Head of caudate nucleus (tissue), 42 donors: ENCODE results near the gene ZNF587.
"Not testable (repeated sequence)": the region's sequence is repeated elsewhere in the genome, so short reads cannot be mapped to it uniquely, and the experiment has no call there.

Experiments
- DNase-seq, 42 donors: peaks; one replicate each; pipeline versions ENCODE4 v3.0.0 to v3.0.0-alpha.2; 2020 to 2021; ENCODE audit warnings: mixed read lengths in 7 of 42
- intact Hi-C: fragments of 100-400 bp; cut with DNase I; formaldehyde crosslinking; loops from one replicate; pipeline ENCODE4 v1.15.0; 2022

ZNF587 gene

GRCh38 chr19:57870225-57870624, 20.6 kb downstream of the ZNF587 start:
- intact Hi-C loops = no loop called here
- DNase-seq = no peak

- DNase-seq = no peak
- intact Hi-C loops = no loop called here
These were observed 22.8 kb downstream of the ZNF587 start for GRCh38 chr19:57872450-57872849.

- DNase-seq, intact Hi-C loops: not testable (repeated sequence)
These were observed 24.5 kb downstream of the ZNF587 start for GRCh38 chr19:57873883-57874799.

GRCh38 chr19:57886046-57886445, 36.4 kb downstream of the ZNF587 start:
- no peak for DNase-seq
- intact Hi-C loops = no loop called here

- intact Hi-C loops = no loop called here
- no peak for DNase-seq
These were observed 37.7 kb downstream of the ZNF587 start for GRCh38 chr19:57887195-57887941.

GRCh38 chr19:57888107-57888559, 38.5 kb downstream of the ZNF587 start:
- no peak for DNase-seq
- intact Hi-C loops = no loop called here

GRCh38 chr19:57888560-57889231, 39.0 kb downstream of the ZNF587 start, which contains the start of gene ZNF814:
ZNF814 (minus strand) TSS chr19:57889037; CDS start chr19:57888802, 235 bp downstream.
- intact Hi-C loops = no loop called here
- peak; percentile 66 to 95 (median 88) for DNase-seq

- DNase-seq, intact Hi-C loops: not testable (repeated sequence)
These were observed 41.0 kb downstream of the ZNF587 start for GRCh38 chr19:57890706-57891105.

- no peak for DNase-seq
- intact Hi-C loops = no loop called here
These were observed 50.7 kb downstream of the ZNF587 start for GRCh38 chr19:57900311-57900710.

GRCh38 chr19:57903618-57904184, 54.0 kb downstream of the ZNF587 start:
- no peak for DNase-seq
- intact Hi-C loops = no loop called here

- intact Hi-C loops = no loop called here
- DNase-seq = no peak
These were observed 55.6 kb downstream of the ZNF587 start for GRCh38 chr19:57905258-57905657.

- DNase-seq = no peak
- intact Hi-C loops = no loop called here
These were observed 57.7 kb downstream of the ZNF587 start for GRCh38 chr19:57907394-57907793.

- intact Hi-C loops = no loop called here
These were observed 64.9 kb downstream of the ZNF587 start for GRCh38 chr19:57914531-57914930.

More at GRCh38 chr19:57914531-57914930, 64.9 kb downstream of the ZNF587 start:
- DNase-seq = no peak
